GM08714 (cell line): Measurements from ENCODE around the gene SHISAL1.

Source experiments
- H3K4me3 ChIP-seq: fragments of 200-500 bp; sonication (Bioruptor generic); 2 replicates; pipeline ENCODE4 v1.5.1; 2014; ENCODE audit warnings: mild to moderate bottlenecking, low read length, inconsistent platforms
- ZNF274 ChIP-seq: IDR thresholded peaks from 2 replicates; pipeline ENCODE4 v1.6.1; 2012; ENCODE audit warnings: mild to moderate bottlenecking, low read depth, low read length

The SHISAL1 gene

DNA sequence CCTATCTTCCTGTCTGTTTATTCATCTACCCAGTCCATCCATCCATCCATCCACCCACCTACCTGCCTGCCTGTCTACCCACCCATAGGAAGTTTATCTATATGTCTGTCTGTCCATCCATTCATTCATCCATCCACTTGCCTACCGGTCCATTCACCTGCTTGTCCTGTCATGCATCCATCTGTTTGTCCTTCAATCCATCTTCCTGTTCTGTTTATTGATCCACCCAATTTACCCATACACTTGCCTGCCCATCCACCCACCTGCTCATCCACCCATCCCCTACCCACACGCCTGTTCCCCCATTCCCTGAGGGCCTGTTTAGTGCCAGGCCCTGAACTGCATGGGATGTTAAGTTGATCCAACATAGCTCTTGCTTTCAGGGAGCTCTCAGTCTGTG is 113.6 kb downstream of the SHISAL1 start:
- H3K4me3 ChIP-seq: no peak overlapping the region
- TF ChIP-seq ZNF274: no peak

DNA sequence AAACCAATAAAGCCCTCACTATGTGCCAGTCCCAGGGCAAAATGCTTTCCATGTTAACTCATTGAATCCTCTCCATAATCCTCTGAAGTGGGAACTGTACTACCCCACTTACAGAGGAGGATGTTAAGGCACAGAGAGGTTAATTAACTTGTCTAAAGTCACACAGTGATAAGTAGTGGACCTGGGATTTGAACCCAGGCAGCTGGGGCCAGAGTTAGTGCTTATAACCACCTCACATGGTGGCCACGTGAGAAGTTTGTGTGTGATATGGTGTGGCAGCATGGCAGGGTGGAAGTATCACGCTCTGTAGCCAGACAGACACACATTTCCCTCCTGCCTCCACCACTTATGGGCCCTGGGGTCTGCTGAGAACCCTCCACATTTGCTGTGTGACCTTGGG is 115.5 kb downstream of the SHISAL1 start:
- H3K4me3 ChIP-seq: no peak overlapping the region
- TF ChIP-seq ZNF274: no peak

DNA sequence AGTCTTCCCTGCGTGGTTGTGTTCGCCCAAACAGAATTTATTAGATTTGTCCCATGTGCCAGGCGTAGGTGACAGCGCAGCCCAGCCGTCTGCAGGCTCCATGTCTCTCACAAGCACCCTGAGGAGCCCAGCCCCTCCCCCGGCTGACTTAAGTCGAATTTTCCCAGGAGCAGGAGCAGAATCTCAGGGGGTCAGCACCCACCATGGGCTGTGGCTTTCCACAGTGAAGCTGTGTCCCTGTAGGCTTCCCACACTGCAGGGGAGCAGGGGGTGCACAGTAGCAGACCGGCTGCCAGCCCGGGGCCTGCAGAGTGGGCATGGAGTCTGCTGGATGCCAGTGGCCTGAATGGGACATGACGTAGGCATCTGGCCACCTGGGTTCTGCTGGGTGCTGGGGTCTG is 116.0 kb downstream of the SHISAL1 start:
- TF ChIP-seq ZNF274: no peak
- H3K4me3 ChIP-seq: no peak overlapping the region

DNA sequence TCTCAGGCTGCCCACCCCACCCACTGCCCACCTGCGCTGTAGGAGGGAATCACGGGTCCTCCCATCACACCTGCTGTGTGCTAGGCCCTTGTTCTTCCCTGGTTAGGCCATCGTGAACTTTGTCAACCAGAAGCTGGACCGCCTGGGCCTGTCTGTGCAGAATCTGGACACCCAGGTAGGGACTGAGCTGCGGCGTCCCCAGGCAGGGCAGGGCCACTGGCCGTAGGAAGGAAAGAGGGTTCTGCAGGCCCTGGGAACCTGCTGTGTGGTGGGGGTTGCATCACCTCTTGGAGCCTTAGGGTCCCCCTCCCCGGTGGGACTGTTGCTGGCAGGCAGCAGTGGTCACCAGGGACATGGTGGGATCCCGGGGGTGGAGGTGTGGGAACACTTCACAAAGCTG is 116.5 kb downstream of the SHISAL1 start:
- no peak overlapping the region for H3K4me3 ChIP-seq
- no peak for TF ChIP-seq ZNF274

DNA sequence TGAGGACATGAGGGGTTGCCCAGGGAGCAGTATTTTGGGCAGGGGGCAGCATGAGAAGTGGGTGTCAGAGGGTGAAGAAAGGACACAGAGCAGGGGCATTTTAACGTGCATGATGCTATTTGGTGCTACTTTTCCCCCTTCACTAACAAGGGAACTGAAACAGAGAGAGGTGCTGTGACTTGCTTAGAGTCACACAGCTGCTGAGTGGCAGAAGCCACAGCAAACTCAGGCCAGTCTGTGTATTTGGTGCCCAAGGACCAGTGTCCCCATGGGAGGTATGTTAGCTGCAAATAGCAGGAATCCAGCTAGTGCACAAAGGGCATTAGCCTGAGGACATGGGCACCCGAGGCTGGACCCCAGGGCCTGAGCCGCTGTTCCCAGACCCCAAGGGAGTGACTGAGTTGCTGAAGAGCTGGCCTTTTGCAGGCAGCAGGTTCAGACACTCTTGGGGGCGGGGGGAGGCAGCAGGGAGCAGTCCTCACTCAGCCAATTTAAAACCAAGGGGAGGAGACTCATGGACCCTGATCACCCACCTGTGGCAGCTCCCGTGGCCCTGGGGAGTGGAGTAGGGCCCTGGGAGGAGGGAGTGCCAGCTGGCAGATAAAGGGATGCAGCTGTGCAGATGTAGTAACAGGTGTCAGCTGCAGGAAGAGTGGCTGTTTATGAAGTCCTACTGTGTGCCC is 117.4 kb downstream of the SHISAL1 start:
- TF ChIP-seq ZNF274: no peak
- no peak overlapping the region for H3K4me3 ChIP-seq

DNA sequence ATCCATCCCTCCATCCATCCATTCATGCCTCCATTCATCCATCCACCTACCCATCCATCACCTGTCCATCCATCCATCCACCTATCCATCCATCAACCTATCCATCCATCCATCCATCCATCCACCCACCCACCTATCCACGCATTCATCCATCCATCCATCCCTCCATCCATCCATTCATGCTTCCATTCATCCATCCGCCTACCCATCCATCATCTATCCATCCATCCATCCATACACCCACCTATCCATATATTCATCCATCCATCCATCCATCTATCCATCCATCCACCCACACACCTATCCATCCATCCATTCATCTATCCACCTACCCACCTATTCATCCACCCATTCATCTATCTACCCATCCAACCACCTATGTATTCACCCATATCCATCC is 118.2 kb downstream of the SHISAL1 start:
- no peak overlapping the region for H3K4me3 ChIP-seq
- no peak for TF ChIP-seq ZNF274
